ENCODE data around the gene MIGA1. TPM values are rescaled to one million over a fixed set of nuclear protein-coding genes. Genes with fewer than 3 reads are reported as not detected.

Gene MIGA1
- total and polyA plus RNA-seq, 2 of the 13 experiments (the other 11 are each of a cell fraction or from before 2014, with no cell fraction given) = 3.8 to 6.6 TPM

DNA sequence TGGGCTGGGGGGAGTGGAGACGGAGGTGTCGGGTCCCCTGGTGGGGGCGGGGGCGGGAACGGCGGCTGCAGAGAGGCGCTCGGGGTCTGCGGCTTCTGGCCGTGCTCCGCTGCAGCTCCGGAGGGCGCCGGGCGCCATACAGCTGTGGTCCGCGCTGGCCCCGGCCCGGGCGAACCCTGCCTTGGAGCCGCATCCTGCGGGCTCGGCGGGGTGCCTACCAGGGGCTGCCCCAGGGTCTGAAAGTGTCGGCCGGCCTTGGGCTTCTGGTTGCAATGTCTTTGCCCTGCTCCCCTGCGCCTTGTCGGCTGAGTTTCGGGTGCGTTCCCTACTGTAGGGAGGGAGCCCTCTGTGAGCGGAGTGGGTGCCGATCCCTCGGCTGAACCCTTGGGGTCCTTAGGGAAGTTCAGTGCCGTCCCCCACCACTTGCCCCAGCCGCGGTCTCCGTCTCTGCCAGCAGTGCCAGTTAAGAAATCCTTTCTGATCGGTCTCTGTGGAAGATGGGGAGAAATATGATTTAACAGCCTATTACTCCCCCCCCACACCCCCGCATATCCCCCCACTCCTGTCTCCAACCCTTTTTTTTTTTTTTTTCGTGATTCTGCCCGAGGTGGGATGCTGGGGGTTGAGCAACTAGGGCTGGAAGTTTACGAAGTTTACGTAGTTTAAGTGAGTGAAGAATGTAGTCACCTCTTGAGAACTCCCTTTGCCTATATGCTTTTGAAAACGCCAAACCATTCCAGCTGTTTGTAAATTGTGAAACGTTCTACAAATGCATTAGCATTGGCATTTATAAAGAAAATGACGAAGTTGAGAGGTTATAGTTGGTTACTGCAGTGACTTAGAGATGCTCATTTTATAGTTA lies 109.6 kb downstream of the MIGA1 start (continued):
- TF ChIP-seq NAIF1 (CRISPR knock-in tag; IDR thresholded peaks at IDR 0.05; ENCODE audit: borderline replicate concordance) (peak; percentile 99), SALL2 (CRISPR knock-in tag; IDR thresholded peaks at IDR 0.05) (0 out of 2 replicates have a peak, but pooled peaks have one; percentile 39), HNRNPLL (IDR thresholded peaks at IDR 0.05; ENCODE audit: low read depth, low read length, poor library complexity, severe bottlenecking) (peak; percentile 98), ZKSCAN8 (CRISPR knock-in tag; IDR thresholded peaks at IDR 0.05; ENCODE audit: borderline replicate concordance) (no peak), ZNF430 (CRISPR knock-in tag; IDR thresholded peaks at IDR 0.05) (0 out of 2 replicates have a peak, but pooled peaks have one; percentile 1), ZNF678 (CRISPR knock-in tag; IDR thresholded peaks at IDR 0.05) (no peak), RBFOX2 (IDR thresholded peaks at IDR 0.05; ENCODE audit: low read depth, low read length) (0 out of 2 replicates have a peak, but pooled peaks have one; percentile 6), ZNF296 (CRISPR knock-in tag; conservative IDR thresholded peaks at IDR 0.05) (no peak), ZNF781 (CRISPR knock-in tag; IDR thresholded peaks at IDR 0.05; ENCODE audit: borderline replicate concordance, not compliant biosample characterization) (no peak)
- TF ChIP-seq, protein P1, sequence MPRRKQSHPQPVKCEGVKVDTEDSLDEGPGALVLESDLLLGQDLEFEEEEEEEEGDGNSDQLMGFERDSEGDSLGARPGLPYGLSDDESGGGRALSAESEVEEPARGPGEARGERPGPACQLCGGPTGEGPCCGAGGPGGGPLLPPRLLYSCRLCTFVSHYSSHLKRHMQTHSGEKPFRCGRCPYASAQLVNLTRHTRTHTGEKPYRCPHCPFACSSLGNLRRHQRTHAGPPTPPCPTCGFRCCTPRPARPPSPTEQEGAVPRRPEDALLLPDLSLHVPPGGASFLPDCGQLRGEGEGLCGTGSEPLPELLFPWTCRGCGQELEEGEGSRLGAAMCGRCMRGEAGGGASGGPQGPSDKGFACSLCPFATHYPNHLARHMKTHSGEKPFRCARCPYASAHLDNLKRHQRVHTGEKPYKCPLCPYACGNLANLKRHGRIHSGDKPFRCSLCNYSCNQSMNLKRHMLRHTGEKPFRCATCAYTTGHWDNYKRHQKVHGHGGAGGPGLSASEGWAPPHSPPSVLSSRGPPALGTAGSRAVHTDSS (CRISPR knock-in tag; conservative IDR thresholded peaks at IDR 0.05) = no peak
- TF ChIP-seq, protein P2, sequence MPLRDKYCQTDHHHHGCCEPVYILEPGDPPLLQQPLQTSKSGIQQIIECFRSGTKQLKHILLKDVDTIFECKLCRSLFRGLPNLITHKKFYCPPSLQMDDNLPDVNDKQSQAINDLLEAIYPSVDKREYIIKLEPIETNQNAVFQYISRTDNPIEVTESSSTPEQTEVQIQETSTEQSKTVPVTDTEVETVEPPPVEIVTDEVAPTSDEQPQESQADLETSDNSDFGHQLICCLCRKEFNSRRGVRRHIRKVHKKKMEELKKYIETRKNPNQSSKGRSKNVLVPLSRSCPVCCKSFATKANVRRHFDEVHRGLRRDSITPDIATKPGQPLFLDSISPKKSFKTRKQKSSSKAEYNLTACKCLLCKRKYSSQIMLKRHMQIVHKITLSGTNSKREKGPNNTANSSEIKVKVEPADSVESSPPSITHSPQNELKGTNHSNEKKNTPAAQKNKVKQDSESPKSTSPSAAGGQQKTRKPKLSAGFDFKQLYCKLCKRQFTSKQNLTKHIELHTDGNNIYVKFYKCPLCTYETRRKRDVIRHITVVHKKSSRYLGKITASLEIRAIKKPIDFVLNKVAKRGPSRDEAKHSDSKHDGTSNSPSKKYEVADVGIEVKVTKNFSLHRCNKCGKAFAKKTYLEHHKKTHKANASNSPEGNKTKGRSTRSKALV (CRISPR knock-in tag; IDR thresholded peaks at IDR 0.05) = 0 out of 2 replicates have a peak, but pooled peaks have one; percentile 62
- TF ChIP-seq, protein P3, sequence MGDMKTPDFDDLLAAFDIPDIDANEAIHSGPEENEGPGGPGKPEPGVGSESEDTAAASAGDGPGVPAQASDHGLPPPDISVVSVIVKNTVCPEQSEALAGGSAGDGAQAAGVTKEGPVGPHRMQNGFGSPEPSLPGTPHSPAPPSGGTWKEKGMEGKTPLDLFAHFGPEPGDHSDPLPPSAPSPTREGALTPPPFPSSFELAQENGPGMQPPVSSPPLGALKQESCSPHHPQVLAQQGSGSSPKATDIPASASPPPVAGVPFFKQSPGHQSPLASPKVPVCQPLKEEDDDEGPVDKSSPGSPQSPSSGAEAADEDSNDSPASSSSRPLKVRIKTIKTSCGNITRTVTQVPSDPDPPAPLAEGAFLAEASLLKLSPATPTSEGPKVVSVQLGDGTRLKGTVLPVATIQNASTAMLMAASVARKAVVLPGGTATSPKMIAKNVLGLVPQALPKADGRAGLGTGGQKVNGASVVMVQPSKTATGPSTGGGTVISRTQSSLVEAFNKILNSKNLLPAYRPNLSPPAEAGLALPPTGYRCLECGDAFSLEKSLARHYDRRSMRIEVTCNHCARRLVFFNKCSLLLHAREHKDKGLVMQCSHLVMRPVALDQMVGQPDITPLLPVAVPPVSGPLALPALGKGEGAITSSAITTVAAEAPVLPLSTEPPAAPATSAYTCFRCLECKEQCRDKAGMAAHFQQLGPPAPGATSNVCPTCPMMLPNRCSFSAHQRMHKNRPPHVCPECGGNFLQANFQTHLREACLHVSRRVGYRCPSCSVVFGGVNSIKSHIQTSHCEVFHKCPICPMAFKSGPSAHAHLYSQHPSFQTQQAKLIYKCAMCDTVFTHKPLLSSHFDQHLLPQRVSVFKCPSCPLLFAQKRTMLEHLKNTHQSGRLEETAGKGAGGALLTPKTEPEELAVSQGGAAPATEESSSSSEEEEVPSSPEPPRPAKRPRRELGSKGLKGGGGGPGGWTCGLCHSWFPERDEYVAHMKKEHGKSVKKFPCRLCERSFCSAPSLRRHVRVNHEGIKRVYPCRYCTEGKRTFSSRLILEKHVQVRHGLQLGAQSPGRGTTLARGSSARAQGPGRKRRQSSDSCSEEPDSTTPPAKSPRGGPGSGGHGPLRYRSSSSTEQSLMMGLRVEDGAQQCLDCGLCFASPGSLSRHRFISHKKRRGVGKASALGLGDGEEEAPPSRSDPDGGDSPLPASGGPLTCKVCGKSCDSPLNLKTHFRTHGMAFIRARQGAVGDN (CRISPR knock-in tag; IDR thresholded peaks at IDR 0.05) = peak; percentile 38; the same call in 1 of the 2 replicates
- TF ChIP-seq, protein P4, sequence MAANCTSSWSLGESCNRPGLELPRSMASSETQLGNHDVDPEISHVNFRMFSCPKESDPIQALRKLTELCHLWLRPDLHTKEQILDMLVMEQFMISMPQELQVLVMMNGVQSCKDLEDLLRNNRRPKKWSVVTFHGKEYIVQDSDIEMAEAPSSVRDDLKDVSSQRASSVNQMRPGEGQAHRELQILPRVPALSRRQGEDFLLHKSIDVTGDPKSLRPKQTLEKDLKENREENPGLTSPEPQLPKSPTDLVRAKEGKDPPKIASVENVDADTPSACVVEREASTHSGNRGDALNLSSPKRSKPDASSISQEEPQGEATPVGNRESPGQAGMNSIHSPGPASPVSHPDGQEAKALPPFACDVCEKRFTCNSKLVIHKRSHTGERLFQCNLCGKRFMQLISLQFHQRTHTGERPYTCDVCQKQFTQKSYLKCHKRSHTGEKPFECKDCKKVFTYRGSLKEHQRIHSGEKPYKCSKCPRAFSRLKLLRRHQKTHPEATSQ (CRISPR knock-in tag; IDR thresholded peaks at IDR 0.05; ENCODE audit: borderline replicate concordance) = no peak

Measured in HepG2 (cell line).